Stimulated activated CD8-positive, alpha-beta memory T cell treated with anti-CD3 and anti-CD28 coated beads, Interleukin-7, amount 100 ng/mL, for 24 hours (primary cell): Measurements from ENCODE around the gene PCDH15.

Experiments used
- DNase-seq: peaks from one replicate; pipeline ENCODE4 v3.0.0-alpha.2; 2020; ENCODE audit warnings: low read depth

PCDH15 gene

DNA sequence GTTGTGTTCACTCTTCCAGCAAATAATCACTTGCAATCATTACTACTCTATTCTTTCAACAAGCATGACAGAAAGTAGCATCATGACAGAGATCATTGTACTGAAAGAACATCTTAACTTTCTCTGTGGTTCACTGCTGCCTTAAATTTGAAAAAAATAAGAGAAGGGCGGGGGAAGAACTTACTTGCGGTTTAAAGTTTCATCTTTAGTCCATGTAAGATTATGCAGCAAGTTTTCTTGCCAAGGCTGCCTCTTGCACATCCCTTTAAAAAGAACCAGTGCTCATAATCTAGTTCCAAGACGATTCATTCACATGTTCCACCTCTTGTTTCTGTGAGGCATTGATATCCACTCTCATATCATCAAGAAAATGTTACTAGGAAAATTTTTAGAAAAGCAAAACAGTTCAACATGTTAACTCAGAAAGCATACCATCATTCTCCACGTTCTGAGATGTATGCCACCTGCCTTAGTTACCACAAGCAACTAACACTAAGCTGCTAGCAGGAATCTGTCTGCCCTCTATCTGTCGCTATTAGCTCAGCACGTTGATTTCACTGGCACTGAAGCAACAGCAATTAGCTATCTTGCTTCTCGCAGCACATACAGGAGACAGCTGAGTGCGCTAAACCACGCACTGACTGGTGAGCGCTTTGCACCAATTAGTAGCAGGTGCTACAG lies at the start of gene PCDH15:
PCDH15 (minus strand) TSS at position 491 of the 681 bp plus-strand sequence. CDS start 136,969 bp downstream, outside the sequence.
- no peak for DNase-seq

DNA sequence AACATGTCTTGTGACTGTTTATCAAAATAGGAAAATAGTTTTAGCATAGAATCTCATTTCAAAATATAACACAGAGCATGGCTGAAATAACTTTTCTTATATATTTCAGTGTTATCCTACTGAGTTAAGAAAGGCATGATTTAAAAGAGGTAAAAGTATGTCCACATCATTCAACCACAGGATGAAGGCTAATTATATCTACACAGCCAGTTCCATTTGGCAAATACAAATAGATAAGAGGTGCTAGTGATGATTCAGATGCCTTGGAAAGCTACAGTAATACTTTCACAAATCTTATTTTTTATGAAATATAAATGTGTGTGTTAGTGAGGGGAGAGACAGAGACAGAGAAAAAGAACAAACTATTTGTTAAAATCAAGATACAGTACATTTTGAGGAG lies 42.9 kb upstream of the PCDH15 start:
- no peak for DNase-seq

DNA sequence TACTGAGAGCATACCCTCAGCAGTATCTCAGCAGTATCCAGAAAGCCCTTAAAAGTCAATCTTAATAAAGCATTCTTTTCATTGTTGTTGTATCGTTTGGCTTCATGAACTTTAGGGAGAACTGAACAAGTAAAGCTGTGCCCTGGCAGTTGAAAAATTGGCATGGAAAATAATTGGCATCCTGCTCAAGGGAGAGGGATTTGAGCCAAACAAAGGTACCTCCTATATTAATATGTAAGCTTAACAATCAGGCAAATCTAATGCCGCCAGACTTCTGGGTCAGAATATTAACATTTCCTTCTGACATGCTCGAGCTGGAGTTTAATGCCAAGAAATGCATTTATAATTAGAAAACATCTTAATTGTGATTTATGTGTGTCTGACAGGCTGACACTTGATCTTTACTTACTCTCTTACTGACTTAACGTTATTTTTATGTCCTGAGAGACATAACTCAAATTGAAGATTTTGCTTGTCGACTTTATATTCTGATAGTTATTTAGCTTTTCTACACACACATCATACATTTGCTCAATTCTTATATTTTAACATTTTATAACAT lies 42.1 kb upstream of the PCDH15 start:
- no peak for DNase-seq

- DNase-seq = no peak
These were observed 36.4 kb upstream of the PCDH15 start for GRCh38 chr10:54837479-54837878.

GRCh38 chr10:54833029-54833428 lies 32.0 kb upstream of the PCDH15 start:
- no peak for DNase-seq

DNA sequence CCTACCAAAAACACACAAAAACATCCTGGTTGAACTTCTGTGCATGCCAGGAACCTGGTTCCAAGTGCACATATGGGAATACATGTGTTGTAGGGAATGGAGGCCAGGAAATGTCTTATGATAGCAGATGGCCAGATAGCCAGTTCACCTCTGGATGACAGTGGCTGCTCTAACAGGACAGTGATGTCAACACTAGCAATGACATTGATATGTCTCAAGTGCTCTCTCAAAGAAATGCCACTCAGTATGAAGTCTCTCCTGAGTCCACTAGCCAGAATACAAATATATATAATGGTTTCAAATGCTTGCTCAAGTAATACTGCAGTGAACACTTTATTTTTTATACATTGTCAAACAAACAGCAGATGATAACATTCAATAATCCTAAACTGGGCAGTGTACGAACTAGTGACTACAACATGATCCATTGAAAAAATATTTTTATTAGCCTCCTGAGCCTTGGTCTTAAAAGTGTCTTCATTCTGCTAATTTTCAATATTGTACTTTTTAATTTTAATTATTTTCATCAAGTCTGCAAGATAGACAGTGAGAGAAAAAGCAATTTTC lies 26.0 kb upstream of the PCDH15 start:
- no peak for DNase-seq

- no peak for DNase-seq
These were observed 14.6 kb upstream of the PCDH15 start for GRCh38 chr10:54815583-54815982.

DNA sequence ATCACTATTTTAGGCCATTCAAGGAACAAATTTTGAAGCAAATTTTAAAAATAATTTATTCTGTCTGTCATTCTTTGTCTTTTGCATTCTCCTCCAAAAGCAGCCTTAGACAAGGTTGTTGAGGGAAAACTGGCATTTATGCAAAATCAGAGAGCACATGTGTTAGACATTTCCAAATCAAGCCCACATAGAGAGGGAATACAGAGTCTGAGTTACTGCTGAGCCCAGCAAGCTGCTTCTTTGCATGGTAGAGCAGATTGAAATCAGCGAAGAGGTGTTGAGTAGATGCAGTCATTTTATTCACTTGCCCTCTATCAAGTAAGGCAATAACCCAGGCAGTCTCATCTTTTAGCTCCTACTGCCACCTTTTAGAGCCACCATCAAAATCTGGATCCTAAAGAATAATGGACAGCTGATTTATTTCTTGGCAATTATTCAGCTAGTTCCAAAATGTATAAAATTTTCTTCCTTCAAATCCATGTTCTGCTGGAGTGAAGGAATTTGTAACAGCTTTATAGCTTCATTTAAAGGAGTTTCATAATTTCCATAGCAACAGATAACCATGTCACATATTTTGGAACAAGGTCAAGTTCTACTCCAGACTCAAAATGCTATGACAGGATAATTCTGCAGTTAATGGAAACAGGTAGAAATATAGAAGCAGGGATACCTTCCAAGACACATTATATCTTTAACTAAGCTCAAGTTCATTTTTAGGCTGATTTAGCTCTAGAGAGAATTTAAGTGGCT lies 7.3 kb upstream of the PCDH15 start:
- DNase-seq = no peak

GRCh38 chr10:54799506-54799905 lies 1.5 kb downstream of the PCDH15 start:
- no peak for DNase-seq

DNA sequence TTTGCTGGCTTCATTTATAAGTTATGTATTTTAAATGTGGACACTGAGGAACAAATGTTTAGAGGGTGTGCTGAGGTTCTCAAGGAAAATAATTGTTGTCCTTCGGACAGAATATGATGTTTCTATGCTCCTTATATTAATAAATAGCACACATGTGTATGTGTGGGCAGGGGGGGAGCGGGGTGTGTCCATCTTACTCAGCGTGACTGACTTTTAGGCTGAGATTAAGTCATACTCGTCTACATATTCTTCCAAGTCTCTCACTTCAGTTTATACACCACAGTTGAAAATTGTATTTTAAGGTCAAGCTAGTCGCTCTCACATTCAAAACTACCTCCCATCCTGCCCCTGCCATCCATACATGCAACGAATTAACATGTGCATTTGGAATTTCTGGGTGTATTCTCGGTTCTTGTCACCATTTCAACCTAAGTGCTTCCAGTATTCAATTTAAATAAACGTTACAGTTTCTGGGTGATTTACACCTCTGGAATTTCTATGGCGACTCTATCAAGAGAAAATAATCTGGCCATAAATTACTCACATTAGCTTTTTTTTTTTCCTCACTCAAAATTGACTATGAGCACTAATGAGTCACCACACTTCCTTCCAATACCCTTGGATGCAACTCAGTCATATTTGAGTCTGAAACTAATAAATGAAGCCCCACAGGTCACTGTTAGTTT lies 3.3 kb downstream of the PCDH15 start:
- DNase-seq = no peak

- DNase-seq = no peak
These were observed 4.2 kb downstream of the PCDH15 start for GRCh38 chr10:54796881-54797280.

- no peak for DNase-seq
These were observed 24.4 kb downstream of the PCDH15 start for GRCh38 chr10:54776622-54777021.

DNA sequence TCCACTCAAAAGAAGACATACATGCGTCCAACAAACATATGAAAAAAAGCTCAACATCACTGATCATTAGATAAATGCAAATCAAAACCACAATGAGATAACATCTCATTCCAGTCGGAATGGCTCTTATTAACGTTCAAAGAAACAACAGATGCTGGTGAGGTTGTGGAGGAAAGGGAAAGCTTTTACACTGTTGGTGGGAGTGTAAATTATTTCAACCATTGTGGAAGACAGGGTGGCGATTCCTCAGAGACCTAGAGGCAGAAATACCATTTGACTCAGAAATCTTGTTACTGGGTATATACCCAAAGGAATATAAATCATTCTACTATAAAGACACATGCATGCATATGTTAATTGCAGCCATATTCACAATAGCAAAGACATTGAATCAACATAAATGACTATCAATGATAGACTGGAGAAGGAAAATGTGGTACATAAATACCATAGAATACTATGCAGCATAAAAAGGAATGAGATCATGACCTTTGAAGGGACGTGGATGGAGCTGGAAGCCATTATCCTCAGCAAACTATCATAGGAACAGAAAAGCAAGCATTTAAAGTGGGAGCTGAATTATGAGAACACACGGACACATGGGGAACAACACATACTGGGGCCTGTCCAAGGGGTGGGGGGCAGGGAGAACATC lies 28.4 kb downstream of the PCDH15 start:
- no peak for DNase-seq

DNA sequence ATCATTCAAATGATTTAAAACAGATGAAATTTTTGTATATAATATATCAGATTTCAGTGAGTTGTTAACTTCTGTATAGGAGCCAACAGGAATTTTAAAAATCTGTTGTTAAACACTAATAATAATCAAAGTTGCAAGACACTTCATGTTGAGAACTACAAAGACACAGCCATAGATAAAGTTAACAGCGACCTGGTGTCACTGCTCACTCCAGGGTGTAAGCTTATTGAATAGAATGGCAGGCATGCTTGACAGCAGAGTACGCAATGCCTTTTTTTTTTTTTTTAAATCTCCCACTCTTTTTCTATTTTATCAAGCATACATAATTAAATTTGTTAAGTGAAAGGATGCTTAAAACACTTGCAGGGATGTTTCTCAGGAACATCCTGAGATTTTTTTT lies 32.0 kb downstream of the PCDH15 start:
- DNase-seq = no peak

DNA sequence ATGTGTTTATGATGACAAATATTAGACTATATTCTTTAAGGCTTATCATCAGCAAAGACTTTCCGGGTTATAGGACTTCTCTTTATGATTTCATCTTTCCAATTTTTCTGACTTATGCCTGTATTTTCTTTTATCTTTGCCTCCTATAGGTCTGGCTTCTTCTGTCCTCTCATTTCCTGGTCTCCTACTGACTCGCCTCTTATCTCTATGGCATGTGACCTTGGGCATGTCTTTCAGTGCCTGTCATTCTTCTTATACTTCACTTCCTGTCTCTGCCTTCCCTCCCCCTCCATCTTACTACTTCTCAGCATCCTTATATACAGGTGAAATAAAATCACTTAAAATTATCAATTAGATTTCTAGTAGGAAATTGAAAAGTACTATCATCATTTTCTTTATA lies 42.2 kb downstream of the PCDH15 start:
- no peak for DNase-seq

GRCh38 chr10:54749623-54750022 lies 51.4 kb downstream of the PCDH15 start:
- DNase-seq = no peak

DNA sequence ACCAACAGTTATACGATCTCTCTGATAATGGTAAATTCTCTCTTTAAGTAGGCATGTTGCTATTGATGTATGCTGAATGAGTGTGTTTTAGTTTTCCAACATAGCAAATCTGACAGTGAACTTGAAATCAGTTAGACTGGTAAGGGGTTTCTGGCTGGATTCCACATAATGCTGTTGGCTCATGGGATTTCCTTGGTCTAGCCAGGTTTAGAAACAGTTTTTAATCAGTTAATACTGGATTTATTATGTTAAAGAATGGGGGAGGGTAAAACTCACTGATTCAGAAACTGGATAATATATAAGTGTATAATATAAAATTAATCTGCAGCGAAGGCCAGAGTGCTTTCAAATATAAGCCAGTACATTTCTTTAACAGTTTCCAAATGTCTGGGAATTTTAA lies 55.6 kb downstream of the PCDH15 start:
- no peak for DNase-seq

GRCh38 chr10:54742416-54742815 lies 58.6 kb downstream of the PCDH15 start:
- no peak for DNase-seq

- DNase-seq = no peak
These were observed 72.5 kb downstream of the PCDH15 start for GRCh38 chr10:54728511-54728910.

GRCh38 chr10:54722075-54722474 lies 79.0 kb downstream of the PCDH15 start:
- DNase-seq = no peak

DNA sequence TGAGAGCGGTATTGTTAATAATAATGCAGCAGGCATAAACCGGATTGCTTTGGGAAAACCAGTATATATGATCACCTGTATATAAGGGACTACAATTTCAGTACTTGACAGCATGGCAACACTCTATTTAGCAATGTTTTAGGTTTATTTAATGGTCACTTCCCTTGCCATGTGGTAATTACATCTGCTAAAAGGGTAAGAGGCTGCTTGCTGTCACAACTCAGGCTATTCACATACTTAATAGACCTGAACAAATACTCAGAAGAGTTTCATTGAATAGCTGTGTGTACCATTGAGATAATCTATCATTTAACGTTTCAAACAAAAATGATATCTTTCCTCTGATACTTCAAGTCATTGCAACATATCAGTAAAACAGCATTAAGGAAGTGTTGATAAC lies 90.1 kb downstream of the PCDH15 start:
- DNase-seq = no peak

GRCh38 chr10:54708591-54708990 lies 92.4 kb downstream of the PCDH15 start:
- DNase-seq = no peak
